GM21825 (cell line): Measurements from ENCODE around the gene DNAI4.
"Not testable (repeated sequence)": the region's sequence is repeated elsewhere in the genome, so short reads cannot be mapped to it uniquely, and the experiment has no call there.

Experiments used
- ATAC-seq: cut with Tn5 transposase; IDR thresholded peaks from one replicate; pipeline ENCODE4 v1.9.1; 2021; ENCODE audit warnings: mild to moderate bottlenecking, moderate library complexity; ENCODE audit not compliant: unreplicated experiment

The DNAI4 gene

GRCh38 chr1:66924756-66925557, at the start of gene DNAI4, which contains the start of gene MIER1:
TSS of gene DNAI4 (minus strand) at chr1:66924856. CDS start at chr1:66924831, 25 bp downstream.
TSS of gene MIER1 (plus strand) at chr1:66924990. CDS start at chr1:66925029, 39 bp downstream.
- ATAC-seq: peak; percentile 96

GRCh38 chr1:66968574-66968973, 43.9 kb upstream of the DNAI4 start:
- ATAC-seq: no peak

- ATAC-seq: not testable (repeated sequence)
Observed at GRCh38 chr1:66966188-66966873, 41.7 kb upstream of the DNAI4 start.

GRCh38 chr1:66957938-66958337, 33.3 kb upstream of the DNAI4 start:
- ATAC-seq: no peak

- peak; percentile 76 for ATAC-seq
Observed at GRCh38 chr1:66954208-66954607, 29.6 kb upstream of the DNAI4 start.

GRCh38 chr1:66951513-66951912, 26.9 kb upstream of the DNAI4 start:
- ATAC-seq: no peak

GRCh38 chr1:66947267-66947666, 22.6 kb upstream of the DNAI4 start:
- ATAC-seq: no peak

- ATAC-seq: no peak
Observed at GRCh38 chr1:66945316-66945715, 20.7 kb upstream of the DNAI4 start.

GRCh38 chr1:66944330-66945274, 19.9 kb upstream of the DNAI4 start:
- no peak for ATAC-seq

GRCh38 chr1:66943361-66943969, 18.8 kb upstream of the DNAI4 start:
- ATAC-seq: no peak

- no peak for ATAC-seq
Observed at GRCh38 chr1:66940981-66941380, 16.3 kb upstream of the DNAI4 start.

- ATAC-seq: no peak
Observed at GRCh38 chr1:66938613-66939012, 14.0 kb upstream of the DNAI4 start.

- ATAC-seq: no peak
Observed at GRCh38 chr1:66937529-66938234, 13.0 kb upstream of the DNAI4 start.

GRCh38 chr1:66933887-66934700, 9.4 kb upstream of the DNAI4 start:
- ATAC-seq: no peak

- no peak for ATAC-seq
Observed at GRCh38 chr1:66932291-66932690, 7.6 kb upstream of the DNAI4 start.

- no peak for ATAC-seq
Observed at GRCh38 chr1:66931590-66931989, 6.9 kb upstream of the DNAI4 start.

GRCh38 chr1:66930823-66931174, 6.1 kb upstream of the DNAI4 start:
- no peak for ATAC-seq

- ATAC-seq: peak; percentile 74
Observed at GRCh38 chr1:66929999-66930822, 5.6 kb upstream of the DNAI4 start.

- no peak for ATAC-seq
Observed at GRCh38 chr1:66929691-66929998, 5.0 kb upstream of the DNAI4 start.
